GM19463 (cell line): ENCODE results near the gene VPS50.

Experiments
- ATAC-seq: cut with Tn5 transposase; IDR thresholded peaks from one replicate; pipeline ENCODE4 v1.9.1; 2021; ENCODE audit warnings: mild to moderate bottlenecking, moderate library complexity; ENCODE audit not compliant: unreplicated experiment

The VPS50 gene

DNA sequence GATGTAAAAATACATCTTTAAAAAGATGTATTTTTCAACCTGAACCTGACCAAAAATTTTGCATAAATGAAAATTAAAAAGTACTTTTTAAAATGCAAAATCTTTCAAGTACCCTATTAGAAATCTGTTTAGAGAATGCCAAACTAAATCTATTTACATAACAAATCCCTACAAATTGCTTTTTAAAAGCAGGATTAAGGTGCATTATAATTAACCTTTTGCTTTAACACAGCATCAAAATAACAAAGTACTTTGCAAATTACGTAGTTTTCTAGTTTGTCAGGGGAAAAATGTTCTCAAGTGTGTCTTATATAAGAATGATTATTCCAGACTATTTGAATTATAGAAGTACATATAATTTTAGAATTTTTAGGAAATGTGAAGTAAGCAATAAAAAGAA is 160.8 kb downstream of the VPS50 start:
- ATAC-seq = no peak

DNA sequence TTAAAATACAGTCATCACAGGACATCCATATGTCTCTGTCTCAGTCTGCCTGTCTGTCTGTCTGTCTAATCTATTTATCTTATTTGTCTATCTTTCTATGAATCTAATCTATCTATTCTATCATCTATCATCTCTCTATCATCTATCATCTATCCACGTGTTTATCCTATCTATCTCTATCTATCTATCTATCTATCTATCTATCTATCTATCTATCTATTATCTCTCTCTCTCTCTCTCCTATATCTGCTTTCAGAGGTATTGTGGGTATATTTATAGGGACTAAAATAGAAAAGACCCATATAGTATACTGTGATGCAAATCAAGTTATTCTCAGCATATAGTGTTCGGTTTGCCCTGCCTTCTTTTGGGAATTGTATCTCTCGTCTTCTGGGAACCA is 167.5 kb downstream of the VPS50 start:
- no peak for ATAC-seq

DNA sequence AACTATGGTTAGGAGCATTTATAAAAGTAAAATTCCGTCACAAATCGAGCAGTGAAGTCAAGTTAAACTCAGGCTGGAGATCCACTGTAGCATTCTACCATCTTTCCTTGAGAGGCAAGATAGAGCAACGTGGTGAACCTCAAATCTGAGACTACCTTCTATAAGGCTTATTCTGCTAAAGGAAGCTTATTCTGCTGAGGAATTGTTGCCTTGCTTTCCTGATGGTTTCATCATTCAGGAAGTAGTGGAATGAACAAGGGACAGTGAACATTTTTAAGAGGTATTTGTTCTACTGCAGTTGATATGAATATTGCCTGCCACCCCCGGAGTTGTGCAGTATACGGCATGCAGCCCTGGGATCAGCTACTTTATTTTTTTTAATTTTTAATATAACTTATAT is 170.8 kb downstream of the VPS50 start:
- ATAC-seq = no peak

DNA sequence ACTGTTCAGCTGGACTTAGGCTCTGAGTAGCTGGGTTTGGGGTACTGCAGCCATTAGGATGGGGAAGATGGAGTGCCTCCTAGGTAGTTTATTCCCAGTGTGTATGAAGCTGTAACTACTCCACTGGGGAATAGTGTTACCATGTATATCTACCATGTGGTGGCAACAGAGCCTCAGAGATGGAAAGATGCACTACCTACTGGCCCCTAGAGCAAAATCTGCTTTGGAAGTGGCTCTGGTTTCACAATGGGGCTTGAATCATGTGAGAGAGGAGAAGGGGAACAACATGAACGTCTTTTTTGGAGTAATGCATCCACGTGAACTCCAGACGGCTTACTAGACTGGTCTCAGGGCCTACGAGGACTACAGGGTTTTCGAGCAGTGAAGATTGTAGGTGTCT is 175.1 kb downstream of the VPS50 start:
- ATAC-seq = no peak

DNA sequence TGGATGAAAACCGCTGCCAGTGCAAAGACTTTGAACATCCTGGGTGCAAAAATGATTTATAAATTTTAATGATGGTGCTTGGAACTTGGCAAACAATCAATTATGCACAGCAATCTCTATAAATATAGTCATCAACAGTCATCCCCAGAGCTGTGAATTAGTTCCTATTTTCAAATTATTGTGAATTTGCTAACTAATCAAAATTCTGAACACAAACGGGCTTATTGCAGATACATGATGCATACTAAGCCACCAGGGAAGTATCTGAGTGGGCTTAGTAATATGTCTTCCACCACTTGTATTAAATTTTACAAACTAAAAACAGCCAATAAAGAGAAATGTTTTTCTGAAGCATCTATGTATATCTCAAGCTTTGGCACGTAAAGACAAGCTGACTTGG is 177.2 kb downstream of the VPS50 start:
- no peak for ATAC-seq
